ENCODE data around the gene SRSF2.
"Not testable (repeated sequence)": the region's sequence is repeated elsewhere in the genome, so short reads cannot be mapped to it uniquely, and the experiment has no call there.

Gene SRSF2

GRCh38 chr17:76700270-76700616 lies 36.9 kb downstream of the SRSF2 start:
- DNase-seq: no peak

- DNase-seq: not testable (repeated sequence)
Measured at GRCh38 chr17:76698466-76698977, 38.6 kb downstream of the SRSF2 start.

GRCh38 chr17:76697702-76698465 lies 39.2 kb downstream of the SRSF2 start:
- DNase-seq: no peak

- no peak for DNase-seq
Measured at GRCh38 chr17:76696763-76697701, 40.1 kb downstream of the SRSF2 start.

- no peak for DNase-seq
Measured at GRCh38 chr17:76695059-76695831, 41.9 kb downstream of the SRSF2 start.

GRCh38 chr17:76691379-76692191 lies 45.5 kb downstream of the SRSF2 start:
- DNase-seq: no peak

- no peak for DNase-seq
Measured at GRCh38 chr17:76690596-76691280, 46.4 kb downstream of the SRSF2 start.

- DNase-seq: no peak
Measured at GRCh38 chr17:76689859-76690258, 47.3 kb downstream of the SRSF2 start.

- DNase-seq: no peak
Measured at GRCh38 chr17:76688165-76688622, 48.9 kb downstream of the SRSF2 start.

- no peak for DNase-seq
Measured at GRCh38 chr17:76687298-76688164, 49.6 kb downstream of the SRSF2 start.

- DNase-seq: no peak
Measured at GRCh38 chr17:76686538-76687297, 50.4 kb downstream of the SRSF2 start.

GRCh38 chr17:76685846-76686245 lies 51.3 kb downstream of the SRSF2 start:
- no peak for DNase-seq

GRCh38 chr17:76685366-76685765 lies 51.8 kb downstream of the SRSF2 start:
- no peak for DNase-seq

GRCh38 chr17:76684756-76685155 lies 52.4 kb downstream of the SRSF2 start:
- no peak for DNase-seq

Measured in NCI-H1092 (cell line).